Measurements from ENCODE around the gene RAMP3. TPM values are rescaled to one million over a fixed set of nuclear protein-coding genes. Genes with fewer than 3 reads are reported as not detected.

The RAMP3 gene
- total RNA-seq, 1 donor from 2014 or later = 0.14 TPM

DNA sequence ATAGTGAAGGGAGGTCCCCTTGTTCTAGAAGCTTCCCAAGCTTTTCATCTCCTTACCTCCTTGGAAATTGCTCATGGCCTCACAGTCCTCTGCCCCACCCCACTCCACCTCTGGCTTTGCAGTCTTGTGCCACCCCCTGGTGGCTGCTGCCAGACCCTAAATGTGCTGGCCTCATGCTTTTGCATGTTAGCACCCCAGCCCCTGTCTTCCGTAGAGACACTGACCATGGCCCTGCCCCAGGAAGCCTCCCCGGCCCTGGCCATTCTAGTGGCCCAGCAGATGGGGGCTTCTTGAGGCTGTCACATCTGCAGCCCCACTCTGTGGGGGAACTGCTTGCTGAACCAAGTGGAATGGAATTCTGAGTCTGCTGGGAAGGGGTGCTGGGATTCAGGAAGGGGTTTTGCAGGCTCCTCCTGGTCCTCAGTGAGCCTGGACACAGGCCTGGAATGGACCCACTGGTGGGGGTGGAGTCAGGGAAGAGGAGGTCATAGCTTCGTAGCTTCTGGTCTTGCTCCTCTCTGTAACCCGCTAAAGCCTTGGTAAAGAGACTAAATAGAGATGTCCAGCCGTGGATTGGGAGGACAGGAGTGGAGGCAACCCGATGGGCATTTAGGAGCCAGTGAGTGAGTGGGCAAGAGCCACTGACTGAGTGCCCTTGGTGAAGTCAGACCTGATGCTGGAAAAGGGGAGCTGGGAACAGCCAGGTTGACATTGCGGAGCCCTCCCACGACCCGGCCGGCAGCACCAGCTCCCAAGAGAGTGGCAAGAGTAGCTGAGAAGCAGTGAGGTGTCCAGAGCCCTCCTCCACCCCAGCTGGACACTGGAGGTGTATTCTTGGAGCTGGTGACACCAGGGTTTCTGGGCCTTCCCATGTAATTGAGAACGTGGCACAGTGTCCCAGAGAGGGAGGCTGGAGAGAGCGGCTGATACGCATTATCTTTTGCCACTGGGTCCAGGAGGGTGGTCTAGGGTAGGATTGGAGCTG lies 20.9 kb downstream of the RAMP3 start:
- no peaks in the 10 kb centered on the region for H3K36me3 Mint-ChIP-seq (ENCODE audit: low read depth)
- H3K4me3 Mint-ChIP-seq (ENCODE audit: low read depth) = no peak overlapping the region
- H3K27ac Mint-ChIP-seq = no peak overlapping the region
- DNase-seq (ENCODE audit: low spot score) = no peak
- H3K4me1 Mint-ChIP-seq (ENCODE audit: low read depth) = no peaks in the 10 kb centered on the region
- H3K9me3 Mint-ChIP-seq = no peaks in the 10 kb centered on the region
- H3K27me3 Mint-ChIP-seq (ENCODE audit: low read depth) = peaks cover 9% of the 10 kb centered on the region
- intact Hi-C loops (cut with micrococcal nuclease) = no loop called here

DNA sequence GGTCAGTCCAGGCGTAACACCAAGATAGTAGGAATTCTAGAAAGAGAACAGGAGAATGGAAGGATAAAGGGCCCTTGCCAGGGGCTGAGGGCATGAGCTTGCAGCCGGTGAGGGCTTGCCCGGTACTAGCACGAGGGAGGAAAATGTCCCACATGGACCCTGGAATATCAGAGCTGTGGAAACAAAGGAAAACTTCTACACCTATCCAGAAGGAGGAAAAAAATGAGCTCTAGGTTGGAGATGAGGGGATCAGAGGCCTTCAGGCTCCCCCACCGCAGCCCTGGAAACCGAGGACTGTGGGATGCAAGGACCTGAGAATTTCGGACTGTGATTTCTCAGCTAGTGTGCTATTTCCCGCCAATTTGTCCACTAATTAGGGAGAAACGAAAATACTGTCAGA lies 22.1 kb downstream of the RAMP3 start:
- Mint-ChIP-seq H3K27ac (no peak overlapping the region), H3K9me3 (no peaks in the 10 kb centered on the region), H3K36me3 (ENCODE audit: low read depth) (no peaks in the 10 kb centered on the region), H3K27me3 (ENCODE audit: low read depth) (peaks cover 9% of the 10 kb centered on the region), H3K4me3 (ENCODE audit: low read depth) (no peak overlapping the region), H3K4me1 (ENCODE audit: low read depth) (no peaks in the 10 kb centered on the region)
- intact Hi-C loops (cut with micrococcal nuclease) = no loop called here
- no peak for DNase-seq (ENCODE audit: low spot score)

DNA sequence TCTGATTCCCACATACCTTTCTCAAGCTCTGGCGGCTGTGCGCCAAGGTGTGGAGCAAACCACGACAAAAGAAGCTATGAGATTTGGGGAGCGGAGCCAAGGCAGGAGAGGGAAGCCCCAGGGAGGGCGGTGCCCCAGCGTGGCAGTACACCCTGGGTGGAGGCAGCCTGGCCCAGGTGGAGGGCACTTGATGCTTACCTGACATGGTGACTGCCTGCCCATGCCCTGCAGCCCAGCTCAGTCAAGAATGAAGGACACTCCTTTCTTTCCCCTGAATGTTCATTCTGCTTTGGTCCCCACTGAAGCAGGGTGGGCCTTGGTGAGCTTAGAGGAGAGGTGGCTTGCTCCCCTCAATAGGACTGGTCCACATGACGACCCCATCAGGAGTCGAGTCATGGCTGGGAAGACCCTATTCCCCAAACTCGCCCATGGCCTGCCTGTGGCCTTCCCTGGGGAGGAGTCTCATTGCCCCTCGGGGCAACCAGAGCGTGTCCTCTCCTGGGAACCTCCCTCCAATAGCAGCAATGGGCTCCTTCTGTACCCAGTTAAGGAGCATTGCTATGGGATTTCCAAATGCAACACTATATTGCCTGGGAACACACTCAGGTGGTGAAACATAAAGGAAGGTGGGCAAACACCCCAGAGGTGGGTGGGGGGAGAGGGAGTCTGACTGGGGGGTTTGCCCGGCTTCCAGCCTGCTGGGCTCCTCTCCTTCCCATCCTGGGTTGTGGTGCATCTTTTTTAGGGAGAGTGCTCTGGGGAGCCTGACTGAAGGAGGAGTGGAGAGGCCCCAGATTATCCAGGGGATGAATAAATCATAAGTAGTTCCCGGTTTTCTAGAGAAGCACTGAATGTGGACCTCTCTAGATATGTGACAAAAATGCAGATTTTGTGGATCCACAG lies 22.7 kb downstream of the RAMP3 start:
- Mint-ChIP-seq H3K4me3 (ENCODE audit: low read depth) (no peak overlapping the region), H3K27me3 (ENCODE audit: low read depth) (peaks cover 9% of the 10 kb centered on the region), H3K36me3 (ENCODE audit: low read depth) (no peaks in the 10 kb centered on the region), H3K9me3 (no peaks in the 10 kb centered on the region), H3K27ac (no peak overlapping the region), H3K4me1 (ENCODE audit: low read depth) (no peaks in the 10 kb centered on the region)
- no peak for DNase-seq (ENCODE audit: low spot score)
- intact Hi-C loops (cut with micrococcal nuclease) = no loop called here

DNA sequence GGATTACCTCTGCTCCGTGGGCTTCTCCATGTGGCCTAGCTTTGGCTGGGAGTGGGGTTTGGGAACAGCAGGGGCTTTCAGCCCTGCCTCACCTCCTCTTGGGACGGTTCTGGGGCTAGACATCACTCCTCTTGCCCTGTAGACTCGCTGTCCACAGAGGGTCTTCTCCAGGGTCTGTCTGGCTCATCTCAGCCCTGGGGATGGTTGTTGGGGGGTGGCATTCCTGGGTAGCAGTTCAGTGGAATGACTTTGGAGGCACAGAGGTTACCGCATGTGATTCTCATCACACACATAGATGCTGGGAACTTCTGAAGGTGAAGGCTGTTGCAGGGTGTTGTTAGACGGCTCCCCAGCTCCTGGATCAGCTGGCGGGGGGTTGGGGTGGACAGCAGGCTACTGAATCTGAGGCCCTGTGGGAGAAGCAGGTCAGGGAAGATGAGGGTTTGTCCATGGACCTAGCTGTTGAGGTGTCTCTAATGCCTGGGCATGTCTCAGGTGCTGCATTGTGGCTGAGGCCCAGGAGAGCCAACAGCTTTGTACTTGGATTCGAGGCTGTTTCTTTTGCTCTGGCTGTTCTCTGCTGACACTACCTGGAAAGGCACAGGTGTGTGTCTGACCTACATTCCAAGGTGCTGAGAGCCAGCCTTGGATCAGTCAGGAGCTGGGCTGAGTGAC lies 23.8 kb downstream of the RAMP3 start:
- no peaks in the 10 kb centered on the region for H3K9me3 Mint-ChIP-seq
- H3K27me3 Mint-ChIP-seq (ENCODE audit: low read depth) = peaks cover 4% of the 10 kb centered on the region
- intact Hi-C loops (cut with micrococcal nuclease) = no loop called here
- no peaks in the 10 kb centered on the region for H3K36me3 Mint-ChIP-seq (ENCODE audit: low read depth)
- no peak for DNase-seq (ENCODE audit: low spot score)
- H3K27ac Mint-ChIP-seq = no peak overlapping the region
- H3K4me3 Mint-ChIP-seq (ENCODE audit: low read depth) = no peak overlapping the region
- no peaks in the 10 kb centered on the region for H3K4me1 Mint-ChIP-seq (ENCODE audit: low read depth)

DNA sequence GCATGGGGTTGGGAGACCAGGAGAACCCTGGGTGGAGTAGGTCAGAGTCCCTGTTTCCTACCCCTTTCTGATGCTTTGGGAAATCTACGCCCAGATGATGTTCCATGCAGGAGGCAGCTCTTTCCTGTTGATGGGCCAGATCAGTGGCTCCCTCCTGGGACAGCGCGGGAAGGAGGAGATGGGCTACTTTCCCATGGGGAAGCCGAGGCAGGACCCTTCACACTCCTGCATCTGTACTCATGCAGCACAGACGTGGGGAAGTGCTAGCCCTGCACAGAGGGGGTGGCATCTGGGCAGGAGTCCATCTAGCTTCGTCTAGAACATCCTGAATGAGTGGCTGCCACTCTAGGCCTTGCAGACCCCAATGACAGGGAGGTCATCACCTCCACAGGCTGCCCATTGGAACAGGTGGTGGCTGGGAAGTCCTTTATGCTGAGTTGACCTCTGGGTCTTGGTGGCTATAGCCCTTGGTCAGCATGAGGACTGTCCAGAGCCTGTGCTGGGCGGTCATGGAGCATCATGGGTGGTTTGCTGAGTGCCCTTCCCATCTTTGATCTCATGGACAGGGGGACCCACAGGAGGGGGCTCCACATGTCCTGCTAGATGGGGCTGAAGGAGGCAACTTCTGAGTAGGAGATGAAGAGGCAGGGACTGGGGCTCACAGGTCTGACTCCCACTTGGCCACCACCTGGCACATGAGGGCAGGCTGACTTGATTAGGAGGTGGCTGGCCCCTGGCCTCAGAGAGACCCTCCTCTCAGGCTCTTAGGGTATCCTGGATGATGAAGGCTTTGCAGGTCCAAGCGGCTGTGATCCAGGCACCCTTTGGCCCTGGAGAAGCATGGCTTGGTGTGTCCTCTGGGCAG lies 24.6 kb downstream of the RAMP3 start:
- peaks cover 8% of the 10 kb centered on the region for H3K27me3 Mint-ChIP-seq (ENCODE audit: low read depth)
- H3K4me3 Mint-ChIP-seq (ENCODE audit: low read depth) = no peak overlapping the region
- H3K9me3 Mint-ChIP-seq = no peaks in the 10 kb centered on the region
- no peak for DNase-seq (ENCODE audit: low spot score)
- intact Hi-C loops (cut with micrococcal nuclease) = no loop called here
- no peak overlapping the region for H3K27ac Mint-ChIP-seq
- no peaks in the 10 kb centered on the region for H3K4me1 Mint-ChIP-seq (ENCODE audit: low read depth)
- H3K36me3 Mint-ChIP-seq (ENCODE audit: low read depth) = no peaks in the 10 kb centered on the region

DNA sequence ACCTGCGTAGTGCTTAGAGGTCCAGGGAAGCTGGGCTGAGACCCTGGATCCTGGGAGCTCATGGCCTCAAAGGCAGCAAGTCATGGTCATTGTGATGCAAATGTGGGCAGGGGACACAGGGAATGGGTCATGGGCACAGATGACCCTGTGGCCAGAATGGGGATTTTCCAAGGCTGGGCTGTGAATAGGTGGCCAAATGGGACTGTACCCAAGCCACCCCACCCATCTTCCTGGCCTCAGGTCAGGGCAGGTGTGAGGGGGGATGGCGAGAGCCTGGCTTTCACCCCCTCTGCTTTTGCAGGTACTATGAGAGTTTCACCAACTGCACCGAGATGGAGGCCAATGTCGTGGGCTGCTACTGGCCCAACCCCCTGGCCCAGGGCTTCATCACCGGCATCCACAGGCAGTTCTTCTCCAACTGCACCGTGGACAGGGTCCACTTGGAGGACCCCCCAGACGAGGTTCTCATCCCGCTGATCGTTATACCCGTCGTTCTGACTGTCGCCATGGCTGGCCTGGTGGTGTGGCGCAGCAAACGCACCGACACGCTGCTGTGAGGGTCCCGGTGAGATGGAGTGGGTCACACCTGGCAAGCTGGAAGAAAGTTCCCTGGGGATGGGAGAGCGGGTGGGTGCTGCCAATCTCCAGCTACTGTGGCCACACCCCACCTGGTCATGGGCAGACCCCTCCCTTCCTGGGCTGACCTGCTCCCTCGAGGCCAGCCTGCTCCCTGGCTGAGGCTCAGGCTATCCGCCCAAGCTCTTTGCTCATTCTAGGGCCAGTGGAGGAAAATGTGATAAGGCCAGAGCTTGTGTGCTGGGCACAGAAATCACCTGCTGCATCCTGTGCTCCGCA lies 25.5 kb downstream of the RAMP3 start:
- no peak for DNase-seq (ENCODE audit: low spot score)
- Mint-ChIP-seq H3K27me3 (ENCODE audit: low read depth) (peaks cover 8% of the 10 kb centered on the region), H3K4me1 (ENCODE audit: low read depth) (no peaks in the 10 kb centered on the region), H3K36me3 (ENCODE audit: low read depth) (no peaks in the 10 kb centered on the region), H3K9me3 (no peaks in the 10 kb centered on the region), H3K27ac (no peak overlapping the region), H3K4me3 (ENCODE audit: low read depth) (no peak overlapping the region)
- intact Hi-C loops (cut with micrococcal nuclease) = no loop called here

DNA sequence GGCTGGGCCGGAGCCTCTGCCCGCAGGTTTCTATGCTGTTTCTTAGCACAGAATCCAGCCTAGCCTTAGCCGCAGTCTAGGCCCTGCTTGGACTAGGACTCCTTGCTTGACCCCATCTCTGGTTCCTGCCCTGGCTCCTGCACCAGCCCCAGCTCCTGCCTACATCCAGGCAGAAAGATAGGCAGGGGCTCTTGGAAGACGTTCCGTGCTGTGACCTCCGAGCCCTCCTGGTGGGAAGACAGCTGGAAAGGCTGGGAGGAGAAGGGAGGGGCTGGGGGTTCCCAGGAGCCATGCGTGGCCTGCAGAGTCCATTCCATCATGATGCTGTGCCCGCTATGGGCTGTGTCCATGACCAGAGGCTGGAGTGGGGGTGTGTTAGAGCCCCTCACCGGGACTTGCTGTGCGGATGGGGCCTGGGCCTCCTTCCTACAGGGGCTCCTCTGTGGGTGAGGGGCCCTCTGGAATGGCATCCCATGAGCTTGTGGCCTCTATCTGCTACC lies 26.2 kb downstream of the RAMP3 start:
- intact Hi-C loops (cut with micrococcal nuclease) = no loop called here
- H3K4me1 Mint-ChIP-seq (ENCODE audit: low read depth) = no peaks in the 10 kb centered on the region

DNA sequence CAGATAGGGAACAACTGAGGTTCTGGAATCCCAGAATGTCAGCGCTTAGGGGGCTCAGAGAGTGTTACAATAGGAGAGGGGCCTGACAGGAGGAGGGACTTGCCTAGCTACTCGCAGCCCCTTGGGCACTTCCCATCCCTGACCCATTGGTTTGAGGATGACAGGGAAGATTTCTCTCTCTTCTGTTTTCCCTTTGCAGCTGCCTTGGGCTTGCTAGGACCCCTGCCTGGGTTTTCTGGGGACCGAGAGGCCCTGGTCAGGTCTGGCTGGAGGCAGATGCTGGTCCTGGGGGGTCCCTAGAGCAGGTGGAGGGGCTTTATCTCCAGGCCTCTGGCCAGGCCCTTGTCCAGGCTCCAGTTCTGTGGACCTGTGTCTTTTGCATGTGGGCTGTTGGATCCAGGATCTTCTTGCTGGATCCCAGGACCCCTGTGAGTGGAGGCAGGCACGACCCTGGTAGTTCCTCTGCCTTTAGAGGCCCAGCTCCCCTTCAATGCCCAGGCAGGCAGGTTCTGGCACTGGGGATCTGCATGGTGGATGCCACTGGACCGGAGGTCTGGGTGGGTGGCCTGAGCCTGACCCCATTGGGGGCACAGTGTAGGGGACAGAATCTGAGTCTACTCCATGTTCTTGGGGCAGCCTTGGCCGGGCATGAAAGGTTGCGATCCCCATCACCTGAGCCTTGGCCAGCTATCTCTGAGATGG lies 26.9 kb downstream of the RAMP3 start:
- Mint-ChIP-seq H3K4me3 (ENCODE audit: low read depth) (no peak overlapping the region), H3K4me1 (ENCODE audit: low read depth) (no peaks in the 10 kb centered on the region), H3K27me3 (ENCODE audit: low read depth) (peaks cover 5% of the 10 kb centered on the region), H3K27ac (no peak overlapping the region), H3K9me3 (no peaks in the 10 kb centered on the region), H3K36me3 (ENCODE audit: low read depth) (no peaks in the 10 kb centered on the region)
- peak; percentile 6 for DNase-seq (ENCODE audit: low spot score)
- intact Hi-C loops (cut with micrococcal nuclease) = no loop called here

More for the DNA sequence above, 26.2 kb downstream of the RAMP3 start:
- no peak for DNase-seq (ENCODE audit: low spot score)
- H3K9me3 Mint-ChIP-seq = no peaks in the 10 kb centered on the region
- peaks cover 8% of the 10 kb centered on the region for H3K27me3 Mint-ChIP-seq (ENCODE audit: low read depth)
- H3K36me3 Mint-ChIP-seq (ENCODE audit: low read depth) = no peaks in the 10 kb centered on the region
- H3K27ac Mint-ChIP-seq = no peak overlapping the region
- H3K4me3 Mint-ChIP-seq (ENCODE audit: low read depth) = no peak overlapping the region

DNA sequence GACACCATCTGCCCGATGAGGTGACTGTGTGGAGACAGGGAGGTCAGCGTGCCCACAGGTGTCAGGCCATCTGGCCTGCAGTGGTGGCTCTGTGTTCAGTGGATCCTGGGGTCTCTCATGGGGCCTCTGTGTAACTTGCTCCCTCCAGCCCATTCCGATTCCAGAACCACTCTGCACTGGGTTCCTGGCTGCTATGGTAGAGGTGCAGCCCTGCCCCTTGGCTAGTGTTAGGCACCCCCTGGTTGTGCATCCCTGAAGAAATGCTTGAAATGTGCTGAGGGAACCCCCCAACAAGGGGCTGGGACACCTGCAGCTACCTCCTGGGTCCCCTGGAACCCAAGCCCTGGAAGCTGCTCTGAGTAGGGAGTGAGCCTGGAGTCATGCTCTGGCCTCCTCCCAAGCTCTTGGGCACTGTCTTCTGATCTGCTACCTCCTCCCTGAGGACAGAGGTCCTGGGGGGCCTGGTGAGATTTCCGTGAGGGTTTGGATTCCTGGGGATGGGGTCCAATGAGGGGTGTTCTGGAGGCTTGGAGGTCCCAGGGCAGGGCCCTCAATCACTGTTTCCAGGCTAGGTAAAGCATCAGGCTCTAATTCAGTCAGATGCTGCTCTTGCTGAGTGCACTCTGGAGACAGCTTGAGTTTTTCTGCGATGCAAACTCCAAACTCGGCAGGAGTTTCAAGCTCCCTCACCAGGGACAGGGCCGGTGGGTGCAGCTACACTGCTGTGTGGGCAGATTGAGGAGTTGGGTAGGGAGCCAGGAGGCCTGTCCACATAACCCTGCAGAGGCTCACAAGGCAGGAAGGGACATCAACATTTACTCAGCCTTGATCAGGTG lies 27.7 kb downstream of the RAMP3 start:
- H3K4me3 Mint-ChIP-seq (ENCODE audit: low read depth) = no peak overlapping the region
- no peaks in the 10 kb centered on the region for H3K9me3 Mint-ChIP-seq
- DNase-seq (ENCODE audit: low spot score) = no peak
- H3K27me3 Mint-ChIP-seq (ENCODE audit: low read depth) = peaks cover 4% of the 10 kb centered on the region
- H3K4me1 Mint-ChIP-seq (ENCODE audit: low read depth) = no peaks in the 10 kb centered on the region
- H3K36me3 Mint-ChIP-seq (ENCODE audit: low read depth) = no peaks in the 10 kb centered on the region
- H3K27ac Mint-ChIP-seq = no peak overlapping the region
- intact Hi-C loops (cut with micrococcal nuclease) = no loop called here

DNA sequence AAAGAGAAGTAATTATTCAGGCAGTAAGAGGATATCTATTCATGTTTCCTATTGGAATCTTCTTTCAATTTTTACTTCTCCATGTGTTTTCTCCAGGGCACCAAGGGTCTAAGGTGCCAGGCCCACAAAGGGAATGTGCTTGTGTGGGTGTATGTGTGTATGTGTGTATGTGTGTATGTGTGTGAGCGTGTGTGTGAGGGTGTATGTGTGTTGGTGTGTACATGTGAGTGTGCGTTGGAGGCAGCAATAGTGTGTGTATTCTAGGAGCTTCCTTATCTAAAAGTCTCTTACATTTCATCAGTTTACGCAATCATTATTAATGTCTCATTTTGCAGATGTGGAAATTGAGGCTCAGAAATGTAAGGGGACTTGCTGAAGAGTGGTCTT lies 28.3 kb downstream of the RAMP3 start:
- no peaks in the 10 kb centered on the region for H3K9me3 Mint-ChIP-seq
- H3K4me1 Mint-ChIP-seq (ENCODE audit: low read depth) = no peaks in the 10 kb centered on the region
- intact Hi-C loops (cut with micrococcal nuclease) = no loop called here
- H3K27me3 Mint-ChIP-seq (ENCODE audit: low read depth) = peaks cover 4% of the 10 kb centered on the region
- no peaks in the 10 kb centered on the region for H3K36me3 Mint-ChIP-seq (ENCODE audit: low read depth)
- no peak overlapping the region for H3K27ac Mint-ChIP-seq
- no peak for DNase-seq (ENCODE audit: low spot score)
- no peak overlapping the region for H3K4me3 Mint-ChIP-seq (ENCODE audit: low read depth)
